ENCODE measurements around the gene KRTAP4-3.
"Not testable (repeated sequence)": the region's sequence is repeated elsewhere in the genome, so short reads cannot be mapped to it uniquely, and the experiment has no call there.

- TF ChIP-seq POLR2AphosphoS5, CTCF, POLR2A, EP300 (IDR thresholded peaks at IDR 0.05): not testable (repeated sequence)
These were observed 28.2 kb downstream of the KRTAP4-3 start for GRCh38 chr17:41139865-41140264.

Measured in gastroesophageal sphincter (tissue), 3 donors.